ENCODE results near the gene KCTD13.
A peak's percentile ranks its signal among the peaks of the same experiment; 100 is the strongest.

KCTD13 gene

DNA sequence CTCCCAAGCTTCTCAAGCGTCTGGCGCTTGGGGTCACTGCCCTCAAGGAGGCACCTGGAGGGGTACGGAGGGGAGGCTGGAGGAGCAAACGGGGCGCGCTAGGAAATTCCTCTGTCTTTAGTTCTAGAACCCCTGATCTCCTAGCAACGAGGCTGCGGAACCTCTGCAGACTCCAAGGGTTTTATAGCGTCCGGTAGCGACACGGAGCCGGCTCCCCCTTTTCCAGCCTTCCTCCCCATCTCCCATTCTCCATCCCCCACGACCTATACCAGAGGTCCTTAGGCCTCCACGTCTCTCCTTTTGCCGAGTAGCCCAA, 62.4 kb downstream of the KCTD13 start:
- Histone ChIP-seq H3K36me3 (replicated peaks; ENCODE audit: insufficient read depth, low read length) (no peaks in the 10 kb centered on the region), H3K9me3 (replicated peaks; ENCODE audit: insufficient read depth, low read length) (no peaks in the 10 kb centered on the region), H2AFZ (ENCODE audit: low read length) (peak overlapping the region; percentile 5; the same call in 1 of the 2 replicates), H3K4me3 (ENCODE audit: low read length) (no peak overlapping the region), H3K27ac (ENCODE audit: low read length) (no peak overlapping the region), H3K9me2 (replicated peaks; ENCODE audit: insufficient read depth, low read length) (no peaks in the 10 kb centered on the region), H3K79me2 (ENCODE audit: low read length) (peaks cover 16% of the 10 kb centered on the region), H3K4me2 (ENCODE audit: low read depth, low read length) (peak overlapping the region; percentile 29; the same call in 1 of the 2 replicates), H4K20me1 (ENCODE audit: insufficient read depth, low read length) (no peaks in the 10 kb centered on the region), H3F3A (ENCODE audit: insufficient read depth, low read length) (no peaks in the 10 kb centered on the region), H3K4me1 (ENCODE audit: low read length) (no peaks in the 10 kb centered on the region), H3K27me3 (replicated peaks; ENCODE audit: insufficient read depth, low read length) (peaks cover 17% of the 10 kb centered on the region; the same call in 1 of the 2 replicates), H3K9ac (ENCODE audit: low read length) (no peak overlapping the region)
- TF ChIP-seq EZH2phosphoT487 (IDR thresholded peaks at IDR 0.05; ENCODE audit: low read length) (no peak), EZH2 (optimal IDR thresholded peaks at IDR 0.05; ENCODE audit: low read depth, low read length) (no peak)
- TF ChIP-seq, protein P1, sequence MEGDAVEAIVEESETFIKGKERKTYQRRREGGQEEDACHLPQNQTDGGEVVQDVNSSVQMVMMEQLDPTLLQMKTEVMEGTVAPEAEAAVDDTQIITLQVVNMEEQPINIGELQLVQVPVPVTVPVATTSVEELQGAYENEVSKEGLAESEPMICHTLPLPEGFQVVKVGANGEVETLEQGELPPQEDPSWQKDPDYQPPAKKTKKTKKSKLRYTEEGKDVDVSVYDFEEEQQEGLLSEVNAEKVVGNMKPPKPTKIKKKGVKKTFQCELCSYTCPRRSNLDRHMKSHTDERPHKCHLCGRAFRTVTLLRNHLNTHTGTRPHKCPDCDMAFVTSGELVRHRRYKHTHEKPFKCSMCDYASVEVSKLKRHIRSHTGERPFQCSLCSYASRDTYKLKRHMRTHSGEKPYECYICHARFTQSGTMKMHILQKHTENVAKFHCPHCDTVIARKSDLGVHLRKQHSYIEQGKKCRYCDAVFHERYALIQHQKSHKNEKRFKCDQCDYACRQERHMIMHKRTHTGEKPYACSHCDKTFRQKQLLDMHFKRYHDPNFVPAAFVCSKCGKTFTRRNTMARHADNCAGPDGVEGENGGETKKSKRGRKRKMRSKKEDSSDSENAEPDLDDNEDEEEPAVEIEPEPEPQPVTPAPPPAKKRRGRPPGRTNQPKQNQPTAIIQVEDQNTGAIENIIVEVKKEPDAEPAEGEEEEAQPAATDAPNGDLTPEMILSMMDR (IDR thresholded peaks at IDR 0.05; ENCODE audit: low read length): no peak
- no peak for DNase-seq

DNA sequence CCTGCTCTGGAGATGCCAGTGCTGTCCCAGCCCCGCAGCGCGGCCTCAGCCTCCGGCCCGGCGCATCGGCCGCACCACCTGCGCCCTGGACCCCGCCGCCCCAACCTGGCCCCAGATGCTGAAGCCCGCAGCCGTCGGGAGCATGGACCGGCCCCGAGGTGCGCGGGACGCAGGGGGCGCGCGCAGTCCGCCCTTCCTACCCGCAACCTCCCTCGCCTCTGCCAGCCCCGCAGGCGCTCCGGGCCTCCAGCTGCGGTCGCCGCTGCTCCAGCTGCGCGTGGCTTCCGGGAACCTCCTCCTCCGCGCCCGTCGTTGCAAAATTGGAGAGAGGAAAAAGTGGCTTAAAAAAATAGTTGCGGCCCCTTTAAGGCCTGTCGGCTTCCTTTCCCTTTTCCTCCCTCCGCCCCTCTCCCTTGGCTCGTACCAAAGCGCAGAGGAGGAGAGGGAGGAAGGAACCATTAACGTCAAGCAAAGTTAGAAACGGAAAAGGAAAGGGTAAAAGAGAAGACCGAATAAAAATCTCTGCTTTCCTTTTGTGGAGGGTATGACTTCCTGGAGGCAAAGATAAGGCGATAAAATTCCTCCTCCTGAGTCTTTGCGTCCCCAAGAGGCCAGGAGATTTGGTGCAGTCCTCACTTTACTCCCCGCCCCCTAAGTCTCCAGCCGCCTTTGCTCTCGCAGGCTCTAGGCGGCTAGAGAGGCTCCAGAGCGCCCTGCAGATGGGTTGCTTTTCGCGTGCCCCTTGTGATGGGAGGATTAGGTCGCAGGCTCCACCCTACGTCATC, 63.0 kb downstream of the KCTD13 start, which contains the start of gene CDIPT:
TSS of gene CDIPT (minus strand) at position 343 of the 785 bp plus-strand sequence. CDS start 369 bp downstream, outside the sequence.
- Histone ChIP-seq H3K4me2 (ENCODE audit: low read depth, low read length) (peak within 1 kb of the TSS; percentile 84), H3K9me2 (replicated peaks; ENCODE audit: insufficient read depth, low read length) (no peaks in the 10 kb centered on the region), H4K20me1 (ENCODE audit: insufficient read depth, low read length) (no peaks in the 10 kb centered on the region), H3K27ac (ENCODE audit: low read length) (peak within 1 kb of the TSS; percentile 83; the same call in 1 of the 2 replicates), H3F3A (ENCODE audit: insufficient read depth, low read length) (no peaks in the 10 kb centered on the region), H3K4me1 (ENCODE audit: low read length) (no peaks in the 10 kb centered on the region), H3K9ac (ENCODE audit: low read length) (peak within 1 kb of the TSS; percentile 86), H3K27me3 (replicated peaks; ENCODE audit: insufficient read depth, low read length) (peaks cover 14% of the 10 kb centered on the region; the same call in 1 of the 2 replicates), H3K36me3 (replicated peaks; ENCODE audit: insufficient read depth, low read length) (no peaks in the 10 kb centered on the region), H3K9me3 (replicated peaks; ENCODE audit: insufficient read depth, low read length) (no peaks in the 10 kb centered on the region), H2AFZ (ENCODE audit: low read length) (peak within 1 kb of the TSS; percentile 75), H3K4me3 (ENCODE audit: low read length) (peak within 1 kb of the TSS; percentile 84), H3K79me2 (ENCODE audit: low read length) (peaks cover 16% of the 10 kb centered on the region)
- peak; percentile 98 for DNase-seq
- TF ChIP-seq EZH2 (optimal IDR thresholded peaks at IDR 0.05; ENCODE audit: low read depth, low read length): no peak
- TF ChIP-seq, protein P1 (IDR thresholded peaks at IDR 0.05; ENCODE audit: low read length): peak; percentile 84
- TF ChIP-seq EZH2phosphoT487 (IDR thresholded peaks at IDR 0.05; ENCODE audit: low read length): no peak

DNA sequence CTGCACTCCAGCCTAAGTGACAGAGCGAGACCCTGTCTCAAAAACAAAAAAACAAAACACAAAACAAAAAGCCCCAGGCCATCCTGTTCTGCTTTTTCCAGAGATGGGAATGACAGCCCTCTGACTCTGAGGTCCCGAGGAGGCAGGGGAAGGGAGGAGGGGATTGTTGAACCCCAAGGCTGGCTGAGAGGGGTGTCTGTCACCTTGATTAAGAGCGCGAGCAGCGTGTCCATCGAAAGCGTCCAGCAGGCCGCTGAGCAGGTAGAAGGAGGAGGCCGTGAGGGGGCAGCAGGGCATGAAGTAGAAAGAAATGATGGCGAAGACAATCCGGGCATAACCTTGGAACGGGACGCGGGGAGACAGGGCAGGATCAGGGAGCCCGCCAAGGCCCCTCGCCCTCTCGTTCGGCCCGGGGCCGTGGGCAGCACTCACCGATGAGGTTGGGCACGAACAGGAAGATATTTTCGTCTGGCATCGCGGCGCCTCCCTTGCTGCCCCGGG, 63.6 kb downstream of the KCTD13 start:
- no peaks in the 10 kb centered on the region for H3K4me1 ChIP-seq (ENCODE audit: low read length)
- H3K4me3 ChIP-seq (ENCODE audit: low read length): peak overlapping the region; percentile 84
- no peaks in the 10 kb centered on the region for H4K20me1 ChIP-seq (ENCODE audit: insufficient read depth, low read length)
- no peaks in the 10 kb centered on the region for H3F3A ChIP-seq (ENCODE audit: insufficient read depth, low read length)
- H3K79me2 ChIP-seq (ENCODE audit: low read length): peaks cover 16% of the 10 kb centered on the region
- H3K9ac ChIP-seq (ENCODE audit: low read length): peak overlapping the region; percentile 86
- no peaks in the 10 kb centered on the region for H3K9me2 ChIP-seq (replicated peaks; ENCODE audit: insufficient read depth, low read length)
- peaks cover 8% of the 10 kb centered on the region; the same call in 1 of the 2 replicates for H3K27me3 ChIP-seq (replicated peaks; ENCODE audit: insufficient read depth, low read length)
- peak overlapping the region; percentile 84 for H3K4me2 ChIP-seq (ENCODE audit: low read depth, low read length)
- peak overlapping the region; percentile 83; the same call in 1 of the 2 replicates for H3K27ac ChIP-seq (ENCODE audit: low read length)
- H3K36me3 ChIP-seq (replicated peaks; ENCODE audit: insufficient read depth, low read length): no peaks in the 10 kb centered on the region
- H2AFZ ChIP-seq (ENCODE audit: low read length): peak overlapping the region; percentile 75
- peak; percentile 11 for DNase-seq
- H3K9me3 ChIP-seq (replicated peaks; ENCODE audit: insufficient read depth, low read length): no peaks in the 10 kb centered on the region
- TF ChIP-seq, protein P1 (IDR thresholded peaks at IDR 0.05; ENCODE audit: low read length): no peak
- TF ChIP-seq EZH2phosphoT487 (IDR thresholded peaks at IDR 0.05; ENCODE audit: low read length): no peak
- no peak for TF ChIP-seq EZH2 (optimal IDR thresholded peaks at IDR 0.05; ENCODE audit: low read depth, low read length)

Measured in MM.1S (cell line).